ENCODE data around the gene PDGFB. TPM values are rescaled to one million over a fixed set of nuclear protein-coding genes. Genes with fewer than 3 reads are reported as not detected.

PDGFB gene
- total and polyA plus RNA-seq, 10 donors = 1.7 to 20.5 (median 8.5) TPM

- Histone ChIP-seq H3K4me3 (no peak overlapping the region), H3K9me3 (peaks cover 0 to under 1% (median 0%) of the 10 kb centered on the region in 8 donors), H3K4me1 (peaks cover 14 to 35% (median 29%) of the 10 kb centered on the region in 6 donors), H3K27ac (peak overlapping the region in 6 of 8 donors; percentile 51 to 71 (median 64)), H3K27me3 (replicated peaks in 1 of 7) (peaks cover 0 to 59% (median 16%) of the 10 kb centered on the region in 7 donors), H3K36me3 (no peaks in the 10 kb centered on the region)
- 77 to 82% (median 79%) methylated on average over 15 to 16 of the region's 16 CpGs for WGBS, 5 donors
- intact Hi-C loops (cut with DNase I; ENCODE audit: low total_unique reads) = loop anchor here (10.0 kb wide), 1 partner anchor 49 kb away; no protein-coding TSS in a partner anchor
- no peak for TF ChIP-seq POLR2AphosphoS5 (IDR thresholded peaks at IDR 0.05)
- no peak for DNase-seq
Observed at GRCh38 chr22:39255449-39256185, 10.8 kb upstream of the PDGFB start.

- H3K9me3 ChIP-seq = no peaks in the 10 kb centered on the region
- no peak for DNase-seq
- TF ChIP-seq POLR2AphosphoS5 (IDR thresholded peaks at IDR 0.05) = peak in 2 of 3 donors; percentile 37 to 44
- TF ChIP-seq CTCF (IDR thresholded peaks at IDR 0.05 in 8 of 11, conservative IDR thresholded peaks at IDR 0.05 in 3 of 11) = no peak
- peaks cover 0 to 67% (median 16%) of the 10 kb centered on the region in 7 donors for H3K27me3 ChIP-seq (replicated peaks in 1 of 7)
- H3K27ac ChIP-seq = peak overlapping the region in 7 of 8 donors; percentile 51 to 71 (median 63)
- intact Hi-C loops (cut with DNase I; ENCODE audit: low total_unique reads) = loop anchor here (10.0 kb wide), 1 partner anchor 50 kb away; no protein-coding TSS in a partner anchor
- peaks cover 14 to 35% (median 29%) of the 10 kb centered on the region in 6 donors for H3K4me1 ChIP-seq
- no peak overlapping the region for H3K4me3 ChIP-seq
- WGBS, 5 donors = 20 to 42% (median 36%) methylated on average over 11 to 15 of the region's 15 CpGs
- H3K36me3 ChIP-seq = no peaks in the 10 kb centered on the region
Observed at GRCh38 chr22:39254789-39255298, 10.1 kb upstream of the PDGFB start.

- H3K27ac ChIP-seq = peak overlapping the region in 2 of 8 donors; percentile 64 to 68
- H3K27me3 ChIP-seq (replicated peaks in 1 of 7) = peaks cover 0 to 73% (median 16%) of the 10 kb centered on the region in 7 donors
- 84 to 89% (median 86%) methylated on average over 5 to 14 of the region's 14 CpGs for WGBS, 5 donors
- H3K36me3 ChIP-seq = no peaks in the 10 kb centered on the region
- no peak overlapping the region for H3K4me3 ChIP-seq
- H3K4me1 ChIP-seq = peaks cover 14 to 35% (median 29%) of the 10 kb centered on the region in 6 donors
- no peaks in the 10 kb centered on the region for H3K9me3 ChIP-seq
- no peak for TF ChIP-seq POLR2A (IDR thresholded peaks at IDR 0.05)
- no peak for TF ChIP-seq CTCF (IDR thresholded peaks at IDR 0.05 in 8 of 11, conservative IDR thresholded peaks at IDR 0.05 in 3 of 11)
- no peak for TF ChIP-seq POLR2AphosphoS5 (IDR thresholded peaks at IDR 0.05)
- no peak for DNase-seq
- intact Hi-C loops (cut with DNase I; ENCODE audit: low total_unique reads) = loop anchor here (10.0 kb wide), 1 partner anchor 51 kb away; no protein-coding TSS in a partner anchor
Observed at GRCh38 chr22:39254122-39254521, 9.3 kb upstream of the PDGFB start.

GRCh38 chr22:39253435-39254070, 8.8 kb upstream of the PDGFB start:
- intact Hi-C loops (cut with DNase I; ENCODE audit: low total_unique reads) = loop anchor here (10.0 kb wide), 1 partner anchor 51 kb away; no protein-coding TSS in a partner anchor
- TF ChIP-seq POLR2AphosphoS5 (IDR thresholded peaks at IDR 0.05) = no peak
- TF ChIP-seq POLR2A (IDR thresholded peaks at IDR 0.05) = no peak
- no peak for TF ChIP-seq CTCF (IDR thresholded peaks at IDR 0.05 in 8 of 11, conservative IDR thresholded peaks at IDR 0.05 in 3 of 11)
- Histone ChIP-seq H3K4me3 (no peak overlapping the region), H3K27me3 (replicated peaks in 1 of 7) (peaks cover 0 to 79% (median 21%) of the 10 kb centered on the region in 7 donors), H3K9me3 (no peaks in the 10 kb centered on the region), H3K4me1 (peaks cover 14 to 35% (median 29%) of the 10 kb centered on the region in 6 donors), H3K27ac (no peak overlapping the region), H3K36me3 (no peaks in the 10 kb centered on the region)
- WGBS, 5 donors = 13 to 31% (median 28%) methylated on average over 9 to 19 of the region's 19 CpGs
- no peak for DNase-seq
